ENCODE results near the gene GNA12.
"Not testable (repeated sequence)": the region's sequence is repeated elsewhere in the genome, so short reads cannot be mapped to it uniquely, and the experiment has no call there.

GNA12 gene

GRCh38 chr7:2858621-2859020 lies 14.5 kb upstream of the GNA12 start:
- no peak overlapping the region for H3K4me2 ChIP-seq (ENCODE audit: low read depth, low read length, poor library complexity, severe bottlenecking)
- TF ChIP-seq CTCF (IDR thresholded peaks at IDR 0.05; ENCODE audit: insufficient read depth, low read length, poor library complexity, severe bottlenecking) (no peak), EZH2phosphoT487 (conservative IDR thresholded peaks at IDR 0.05; ENCODE audit: low read length) (no peak)
- H3K9ac ChIP-seq (ENCODE audit: low read length), result no peak overlapping the region
- H3K9me3 ChIP-seq (ENCODE audit: insufficient read depth, low read length), result no peaks in the 10 kb centered on the region
- H4K20me1 ChIP-seq (ENCODE audit: low read depth, low read length), result no peaks in the 10 kb centered on the region
- H3F3A ChIP-seq (ENCODE audit: insufficient read depth), result no peaks in the 10 kb centered on the region
- H3K27me3 ChIP-seq (ENCODE audit: low read length), result no peaks in the 10 kb centered on the region
- no peaks in the 10 kb centered on the region for H3K36me3 ChIP-seq (ENCODE audit: low read length)
- H3K27ac ChIP-seq (ENCODE audit: low read depth, low read length), result no peak overlapping the region
- no peaks in the 10 kb centered on the region for H3K9me2 ChIP-seq (replicated peaks; ENCODE audit: insufficient read depth, low read length)
- H3K79me2 ChIP-seq (ENCODE audit: insufficient read depth, low read length), result no peaks in the 10 kb centered on the region
- no peak overlapping the region for H3K4me3 ChIP-seq (ENCODE audit: insufficient read depth, low read length, poor library complexity, severe bottlenecking)
- no peak overlapping the region for H2AFZ ChIP-seq (ENCODE audit: low read depth, low read length, severe bottlenecking)

- Histone ChIP-seq H3K9me3 (ENCODE audit: insufficient read depth, low read length) (no peaks in the 10 kb centered on the region), H3K9ac (ENCODE audit: low read length) (no peak overlapping the region), H3K27me3 (ENCODE audit: low read length) (no peaks in the 10 kb centered on the region), H3K79me2 (ENCODE audit: insufficient read depth, low read length) (no peaks in the 10 kb centered on the region), H2AFZ (ENCODE audit: low read depth, low read length, severe bottlenecking) (no peak overlapping the region), H3K4me2 (ENCODE audit: low read depth, low read length, poor library complexity, severe bottlenecking) (no peak overlapping the region), H3K9me2 (replicated peaks; ENCODE audit: insufficient read depth, low read length) (no peaks in the 10 kb centered on the region), H3K27ac (ENCODE audit: low read depth, low read length) (no peak overlapping the region), H3F3A (ENCODE audit: insufficient read depth) (no peaks in the 10 kb centered on the region), H4K20me1 (ENCODE audit: low read depth, low read length) (no peaks in the 10 kb centered on the region), H3K4me3 (ENCODE audit: insufficient read depth, low read length, poor library complexity, severe bottlenecking) (no peak overlapping the region), H3K36me3 (ENCODE audit: low read length) (no peaks in the 10 kb centered on the region)
- TF ChIP-seq EZH2phosphoT487 (conservative IDR thresholded peaks at IDR 0.05; ENCODE audit: low read length) (no peak), CTCF (IDR thresholded peaks at IDR 0.05; ENCODE audit: insufficient read depth, low read length, poor library complexity, severe bottlenecking) (no peak)
These were observed 12.5 kb upstream of the GNA12 start for GRCh38 chr7:2856388-2857169.

- H3K9me3 ChIP-seq (ENCODE audit: insufficient read depth, low read length), result no peaks in the 10 kb centered on the region
- no peaks in the 10 kb centered on the region for H3K27me3 ChIP-seq (ENCODE audit: low read length)
- H3K4me3 ChIP-seq (ENCODE audit: insufficient read depth, low read length, poor library complexity, severe bottlenecking), result no peak overlapping the region
- no peaks in the 10 kb centered on the region for H4K20me1 ChIP-seq (ENCODE audit: low read depth, low read length)
- H3K4me2 ChIP-seq (ENCODE audit: low read depth, low read length, poor library complexity, severe bottlenecking), result no peak overlapping the region
- no peaks in the 10 kb centered on the region for H3F3A ChIP-seq (ENCODE audit: insufficient read depth)
- H3K79me2 ChIP-seq (ENCODE audit: insufficient read depth, low read length), result no peaks in the 10 kb centered on the region
- H3K9ac ChIP-seq (ENCODE audit: low read length), result no peak overlapping the region
- TF ChIP-seq CTCF (IDR thresholded peaks at IDR 0.05; ENCODE audit: insufficient read depth, low read length, poor library complexity, severe bottlenecking), result no peak
- no peak for TF ChIP-seq EZH2phosphoT487 (conservative IDR thresholded peaks at IDR 0.05; ENCODE audit: low read length)
- H3K27ac ChIP-seq (ENCODE audit: low read depth, low read length), result no peak overlapping the region
- H3K36me3 ChIP-seq (ENCODE audit: low read length), result no peaks in the 10 kb centered on the region
- H2AFZ ChIP-seq (ENCODE audit: low read depth, low read length, severe bottlenecking), result no peak overlapping the region
- H3K9me2 ChIP-seq (replicated peaks; ENCODE audit: insufficient read depth, low read length), result no peaks in the 10 kb centered on the region
These were observed 11.3 kb upstream of the GNA12 start for GRCh38 chr7:2855386-2855785.

GRCh38 chr7:2853552-2853951 lies 9.4 kb upstream of the GNA12 start:
- H3K9ac ChIP-seq (ENCODE audit: low read length), result not testable (repeated sequence)

More at GRCh38 chr7:2853552-2853951, 9.4 kb upstream of the GNA12 start:
- not testable (repeated sequence) for H3K9me3 ChIP-seq (ENCODE audit: insufficient read depth, low read length); H4K20me1 ChIP-seq (ENCODE audit: low read depth, low read length); H3K36me3 ChIP-seq (ENCODE audit: low read length); H3K9me2 ChIP-seq (replicated peaks; ENCODE audit: insufficient read depth, low read length); H3K27ac ChIP-seq (ENCODE audit: low read depth, low read length); H3K27me3 ChIP-seq (ENCODE audit: low read length); H3K4me2 ChIP-seq (ENCODE audit: low read depth, low read length, poor library complexity, severe bottlenecking); H3F3A ChIP-seq (ENCODE audit: insufficient read depth); H2AFZ ChIP-seq (ENCODE audit: low read depth, low read length, severe bottlenecking); H3K4me3 ChIP-seq (ENCODE audit: insufficient read depth, low read length, poor library complexity, severe bottlenecking); H3K79me2 ChIP-seq (ENCODE audit: insufficient read depth, low read length)

All from SU-DHL-6 (cell line).